GM19328 (cell line): ENCODE data around the gene ELMO3.

Experiments used
- ATAC-seq: cut with Tn5 transposase; IDR thresholded peaks from one replicate; pipeline ENCODE4 v1.9.1; 2021; ENCODE audit warnings: mild to moderate bottlenecking, moderate library complexity; ENCODE audit not compliant: unreplicated experiment

ELMO3 gene

GRCh38 chr16:67179421-67180080 is 19.4 kb upstream of the ELMO3 start:
- no peak for ATAC-seq

GRCh38 chr16:67180166-67180565 is 18.8 kb upstream of the ELMO3 start:
- no peak for ATAC-seq

GRCh38 chr16:67181346-67181745 is 17.6 kb upstream of the ELMO3 start:
- ATAC-seq = no peak

DNA sequence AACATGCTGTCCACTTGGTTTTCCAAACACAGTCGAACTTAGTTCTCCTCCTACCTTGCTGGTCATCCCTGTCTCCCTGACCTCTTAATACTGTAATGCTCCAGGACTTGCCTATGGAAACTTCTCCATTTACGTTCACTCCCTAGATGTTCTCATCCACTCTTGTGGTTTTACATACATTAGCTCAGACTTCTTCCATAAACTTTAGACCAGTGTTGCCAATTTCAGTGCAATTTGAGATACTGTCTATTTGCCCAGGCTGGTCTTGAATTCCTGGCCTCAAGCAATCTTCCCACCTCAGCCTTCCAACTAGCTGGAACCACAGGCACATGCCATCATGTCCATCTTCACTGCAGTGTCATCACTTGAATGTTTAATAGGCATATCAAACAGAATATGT is 16.6 kb upstream of the ELMO3 start:
- no peak for ATAC-seq

DNA sequence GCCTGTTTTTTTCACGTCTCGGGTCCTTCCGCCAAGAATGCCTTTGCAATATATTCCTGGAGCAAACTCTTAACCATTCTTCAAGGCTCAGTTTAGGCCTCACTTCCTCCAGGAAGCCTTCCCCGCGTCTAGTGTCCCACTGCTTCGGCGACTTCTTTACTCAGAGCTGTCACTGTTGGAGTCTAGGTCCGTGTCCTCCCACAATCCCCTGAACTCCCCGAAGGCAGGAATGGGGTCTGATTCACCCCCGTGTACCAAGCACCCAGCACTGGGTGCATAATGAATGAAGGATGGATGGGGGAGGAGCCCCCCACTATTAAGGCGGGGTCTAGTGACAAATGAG is 15.7 kb upstream of the ELMO3 start:
- ATAC-seq = no peak

DNA sequence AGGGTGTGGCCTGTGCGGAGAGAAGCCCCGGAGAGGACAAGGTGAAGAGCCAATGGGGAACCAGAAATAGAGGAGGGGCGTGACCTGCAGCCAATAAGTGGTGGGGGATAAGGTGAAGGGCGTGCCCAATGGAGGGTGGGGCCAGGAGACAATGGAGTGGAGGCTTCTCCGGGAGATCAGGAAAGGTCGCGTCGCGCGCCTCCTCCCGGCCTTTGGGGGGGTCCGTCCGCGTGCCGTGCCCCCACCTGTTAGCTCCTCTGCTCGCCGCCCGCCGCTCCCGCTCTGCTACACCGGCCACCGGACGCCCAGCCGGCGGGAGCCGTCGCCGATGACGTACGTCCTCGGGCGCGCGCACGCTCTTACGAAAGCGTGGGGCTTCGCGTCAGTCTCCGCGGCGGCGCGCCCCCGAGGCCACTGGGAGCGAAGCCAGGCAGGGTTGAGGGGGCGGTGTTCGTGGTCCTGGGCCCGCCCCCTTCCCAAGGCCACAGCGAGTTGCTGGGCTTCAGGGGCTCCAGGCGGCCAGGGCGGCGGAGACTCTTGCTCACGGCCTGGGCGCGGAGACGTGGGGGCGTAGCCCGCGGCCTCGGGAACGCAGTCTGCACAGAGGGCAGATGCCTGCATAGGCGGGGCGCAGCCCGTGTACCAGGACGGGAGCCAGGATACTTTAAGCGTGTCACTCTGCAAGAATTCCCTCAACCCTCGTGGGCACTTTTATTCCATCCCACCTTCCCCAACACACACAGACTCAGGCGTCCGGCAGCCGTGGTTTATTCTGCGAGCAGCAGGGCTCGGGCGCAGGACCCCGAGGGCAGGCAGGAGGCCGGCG is 15.1 kb upstream of the ELMO3 start, which contains the start of gene MATCAP1:
Gene MATCAP1 (minus strand): TSS at position 337 of the 826 bp plus-strand sequence. CDS start 3,353 bp downstream, outside the sequence.
- ATAC-seq = peak; percentile 88

DNA sequence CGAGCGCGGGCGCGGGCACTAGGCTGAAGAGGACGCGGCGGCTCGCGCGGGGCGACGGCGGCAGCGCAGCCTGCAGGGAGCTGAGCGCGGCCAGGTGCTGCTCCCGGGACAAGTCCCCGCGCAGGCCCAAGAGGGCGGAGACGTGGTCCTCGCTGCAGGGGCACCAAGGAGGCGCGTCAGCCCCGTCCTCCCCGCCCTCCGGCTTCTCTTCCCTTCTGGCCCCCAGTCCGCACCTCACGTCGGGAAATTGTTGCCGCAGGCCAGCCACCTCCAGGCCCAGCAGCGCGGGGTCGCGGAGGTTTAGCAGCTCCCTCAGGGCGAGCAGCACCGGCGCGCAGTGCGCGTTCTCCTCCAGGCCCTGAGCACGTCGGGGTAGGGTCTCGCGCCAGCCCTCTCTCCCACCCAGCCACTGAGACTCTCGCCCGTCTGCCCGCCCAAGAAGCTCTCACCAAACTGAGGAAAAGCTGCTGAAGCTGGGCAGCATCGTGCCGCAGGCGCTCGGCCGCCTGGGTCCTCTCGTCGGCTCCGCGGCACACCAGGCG is 14.4 kb upstream of the ELMO3 start:
- ATAC-seq = no peak

GRCh38 chr16:67184995-67185650 is 13.8 kb upstream of the ELMO3 start:
- ATAC-seq = no peak

DNA sequence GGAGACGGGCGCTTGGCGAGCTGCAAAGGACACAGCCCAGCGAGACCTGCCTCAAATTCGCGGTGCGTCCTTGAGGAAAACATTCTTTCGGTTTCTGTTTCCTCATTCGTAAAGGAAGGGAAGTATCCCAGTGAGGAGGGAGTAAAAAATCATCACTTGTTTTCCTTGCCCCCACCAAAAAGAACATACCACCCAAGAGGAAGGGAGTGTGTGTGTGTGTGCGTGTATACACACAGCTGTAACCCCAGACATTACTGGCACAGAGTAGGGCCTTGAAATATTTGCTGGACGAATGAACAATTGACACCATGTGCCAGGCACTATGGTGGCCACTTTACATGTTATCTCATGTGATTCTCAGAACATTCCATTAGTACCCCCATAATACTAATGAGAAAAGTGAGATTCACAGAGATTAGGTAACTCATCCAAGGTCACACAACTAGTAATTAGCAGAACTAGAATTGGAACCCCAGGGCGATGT is 13.2 kb upstream of the ELMO3 start:
- ATAC-seq = no peak

DNA sequence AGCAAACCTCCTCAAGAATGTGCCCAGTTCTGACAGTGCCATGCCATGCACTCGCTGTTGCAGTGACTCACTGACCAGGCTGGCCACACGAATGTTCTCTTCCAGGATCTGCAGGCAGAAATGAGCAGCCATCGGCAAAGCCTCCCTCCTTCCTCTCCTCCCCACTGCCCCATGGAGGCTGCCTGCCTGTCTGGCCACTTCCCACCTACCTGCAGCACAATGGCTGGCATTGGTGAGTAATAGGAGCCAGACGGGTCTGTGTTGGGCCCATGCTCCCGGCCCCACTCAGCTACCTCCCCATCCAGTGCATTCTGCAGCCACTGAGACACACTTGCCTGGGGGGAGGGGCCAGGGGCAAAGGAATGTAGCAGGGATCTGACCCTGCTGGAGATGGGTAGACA is 12.4 kb upstream of the ELMO3 start:
- ATAC-seq = no peak

- no peak for ATAC-seq
These were observed 11.6 kb upstream of the ELMO3 start for GRCh38 chr16:67187175-67187890.

- ATAC-seq = no peak
These were observed 10.6 kb upstream of the ELMO3 start for GRCh38 chr16:67188323-67188722.

- no peak for ATAC-seq
These were observed 10.1 kb upstream of the ELMO3 start for GRCh38 chr16:67188798-67189197.

GRCh38 chr16:67190041-67190440 is 8.9 kb upstream of the ELMO3 start, which contains the start of gene EXOC3L1:
EXOC3L1 (minus strand) TSS chr16:67190136; CDS start chr16:67189676, 460 bp downstream.
- ATAC-seq = no peak

- ATAC-seq = no peak
These were observed 8.2 kb upstream of the ELMO3 start for GRCh38 chr16:67190448-67191399.

DNA sequence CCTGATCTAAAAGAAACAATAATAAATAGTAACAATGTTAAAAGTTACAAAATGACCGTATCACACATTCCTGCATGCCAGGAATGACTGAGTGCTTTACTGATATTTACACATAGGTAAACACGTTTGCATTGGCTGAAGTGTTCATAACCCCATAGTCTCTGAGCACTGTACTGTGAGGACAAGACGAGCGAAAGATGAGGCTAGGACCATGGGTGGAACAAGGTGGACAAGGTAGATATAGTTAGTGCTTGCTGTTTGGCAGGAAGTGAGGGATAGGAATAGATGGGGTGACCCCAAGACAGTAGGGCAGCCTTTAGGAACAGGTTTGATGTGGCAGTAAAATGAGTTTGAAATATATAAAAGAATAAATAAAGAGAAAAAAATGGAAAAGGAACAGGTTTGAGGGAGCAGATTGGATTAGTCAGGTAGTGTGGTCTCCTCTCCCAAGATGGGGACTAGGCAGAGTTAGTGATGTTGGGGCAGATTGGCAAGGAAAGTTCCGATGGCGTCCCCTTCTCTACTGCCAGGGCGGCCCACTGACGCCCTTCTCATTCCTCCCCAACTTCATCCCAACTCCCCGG is 7.4 kb upstream of the ELMO3 start:
- ATAC-seq = no peak

GRCh38 chr16:67191995-67192681 is 6.8 kb upstream of the ELMO3 start, which contains the start of gene E2F4:
E2F4 (plus strand) TSS chr16:67192155; CDS start chr16:67192228, 73 bp downstream.
- ATAC-seq = peak; percentile 88

DNA sequence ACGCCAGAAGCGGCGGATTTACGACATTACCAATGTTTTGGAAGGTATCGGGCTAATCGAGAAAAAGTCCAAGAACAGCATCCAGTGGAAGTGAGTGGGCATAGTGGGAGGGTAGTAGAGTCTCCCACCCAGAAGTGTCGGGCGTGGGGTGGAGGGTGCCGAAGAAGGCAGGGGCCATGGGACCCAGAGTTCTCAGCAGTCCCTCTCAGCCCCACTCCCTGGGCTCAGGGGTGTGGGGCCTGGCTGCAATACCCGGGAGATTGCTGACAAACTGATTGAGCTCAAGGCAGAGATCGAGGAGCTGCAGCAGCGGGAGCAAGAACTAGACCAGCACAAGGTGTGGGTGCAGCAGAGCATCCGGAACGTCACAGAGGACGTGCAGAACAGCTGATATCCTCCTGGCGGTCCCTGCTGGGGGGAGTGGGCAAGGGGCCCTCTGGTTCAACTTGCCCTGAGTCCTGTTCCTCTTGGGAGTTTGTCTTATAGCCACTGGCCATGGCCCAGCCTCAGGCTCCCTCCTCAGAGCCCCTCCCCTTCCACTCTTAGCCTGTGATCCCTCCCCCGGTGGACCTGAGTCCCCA is 6.1 kb upstream of the ELMO3 start:
- no peak for ATAC-seq
